Activated CD4-positive, alpha-beta T cell treated with anti-CD3 and anti-CD28 coated beads, Interleukin-10, Interleukin-2, amounts not matched to agents 100 ng/mL and 50 ng/mL, durations not matched to agents 16 hours and 8 hours (primary cell): ENCODE results near the gene KCNQ4.

Source experiments
- DNase-seq: peaks from one replicate; pipeline ENCODE4 v3.0.0-alpha.2; 2020

The KCNQ4 gene

DNA sequence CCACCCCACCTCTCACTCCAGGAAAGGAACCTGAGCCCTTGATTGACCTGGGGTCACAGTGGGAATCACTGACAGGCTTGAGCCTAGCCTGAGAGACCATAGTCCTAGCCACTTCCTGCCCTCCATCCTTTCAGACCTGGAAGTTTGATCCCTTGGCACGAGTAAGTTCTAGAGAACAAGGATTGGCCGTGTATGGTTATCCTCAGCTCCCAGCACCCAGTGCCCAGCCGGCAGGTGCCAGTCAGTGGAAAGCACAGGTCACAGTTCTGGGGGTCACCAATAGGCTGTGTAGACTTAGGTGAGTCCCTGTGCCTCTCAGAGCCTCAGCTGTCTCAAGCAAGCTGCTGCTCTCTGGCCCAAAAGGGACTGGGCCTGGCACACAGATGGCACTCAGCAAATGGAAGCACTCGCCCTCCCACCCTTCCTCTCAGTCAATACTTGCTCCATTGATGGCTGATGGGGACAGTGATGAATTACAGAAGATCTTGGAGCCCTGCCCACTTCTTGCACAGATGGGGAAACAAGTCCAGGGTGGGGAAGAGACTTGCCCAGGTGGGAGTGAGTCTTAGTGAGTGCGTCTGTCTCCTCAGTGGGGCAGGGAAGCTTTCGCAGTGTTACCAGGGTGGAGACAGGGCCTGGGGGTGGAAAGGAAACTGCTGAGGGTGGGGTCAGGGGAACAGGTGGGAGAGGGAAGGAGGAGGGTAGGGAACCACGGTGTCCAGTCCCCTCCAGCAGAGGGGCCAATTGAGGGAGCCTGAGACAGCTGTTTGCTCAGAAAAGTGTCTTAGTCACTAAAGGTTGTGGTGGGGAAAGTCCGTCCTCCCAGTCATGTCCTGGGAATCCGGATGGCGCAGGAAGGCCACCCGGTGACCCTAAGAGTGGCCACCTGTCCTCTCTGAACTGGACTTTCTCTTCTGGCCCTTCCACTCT lies 2.6 kb upstream of the KCNQ4 start:
- no peak for DNase-seq

DNA sequence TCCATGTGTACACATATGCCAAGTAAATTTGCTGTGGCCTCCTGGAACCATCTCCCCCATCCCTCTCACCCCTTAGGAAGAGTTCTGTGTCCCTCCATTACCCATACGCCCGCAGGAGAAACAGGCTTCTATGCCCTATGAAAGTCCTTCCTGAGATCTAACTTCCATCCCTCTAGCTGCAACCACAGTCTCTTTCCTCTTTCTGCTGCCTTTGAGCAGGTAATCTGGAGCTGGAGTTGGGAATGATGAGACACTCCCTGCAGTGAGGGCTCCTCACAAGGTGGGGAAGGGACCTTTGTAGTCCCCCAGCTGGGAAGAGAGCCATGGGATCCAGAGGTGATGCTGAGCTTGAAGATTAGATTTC lies 2.0 kb upstream of the KCNQ4 start:
- DNase-seq, result no peak

DNA sequence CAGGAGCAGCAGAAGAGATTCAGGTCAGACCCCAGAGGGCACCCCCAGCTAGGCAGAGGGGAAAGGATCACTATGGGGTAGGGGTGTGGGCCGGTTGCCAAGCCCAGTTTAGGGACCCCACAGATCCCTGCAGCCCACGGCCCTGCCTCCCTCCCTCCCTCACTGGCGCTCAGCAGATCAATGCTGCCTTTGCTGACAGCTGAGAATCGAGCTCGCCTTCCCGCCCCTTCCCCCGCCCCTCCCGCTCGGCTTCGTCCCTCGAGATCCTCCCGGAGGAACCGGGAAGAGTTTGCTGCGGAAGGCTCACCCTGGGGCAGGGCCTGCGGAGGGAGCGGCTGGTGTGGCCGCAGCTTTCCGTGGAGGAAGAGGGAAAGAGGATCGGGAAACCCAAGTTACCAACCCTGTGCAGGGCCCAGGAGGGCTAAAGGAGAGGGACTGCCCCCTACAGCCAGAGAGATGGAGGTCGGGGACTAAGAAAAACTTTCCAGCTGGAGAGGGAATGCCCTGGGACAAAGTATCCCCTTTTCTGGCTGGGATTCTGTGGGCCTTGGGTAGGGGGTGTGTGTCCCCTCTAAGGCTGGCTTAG lies 1.1 kb upstream of the KCNQ4 start:
- DNase-seq, result no peak

DNA sequence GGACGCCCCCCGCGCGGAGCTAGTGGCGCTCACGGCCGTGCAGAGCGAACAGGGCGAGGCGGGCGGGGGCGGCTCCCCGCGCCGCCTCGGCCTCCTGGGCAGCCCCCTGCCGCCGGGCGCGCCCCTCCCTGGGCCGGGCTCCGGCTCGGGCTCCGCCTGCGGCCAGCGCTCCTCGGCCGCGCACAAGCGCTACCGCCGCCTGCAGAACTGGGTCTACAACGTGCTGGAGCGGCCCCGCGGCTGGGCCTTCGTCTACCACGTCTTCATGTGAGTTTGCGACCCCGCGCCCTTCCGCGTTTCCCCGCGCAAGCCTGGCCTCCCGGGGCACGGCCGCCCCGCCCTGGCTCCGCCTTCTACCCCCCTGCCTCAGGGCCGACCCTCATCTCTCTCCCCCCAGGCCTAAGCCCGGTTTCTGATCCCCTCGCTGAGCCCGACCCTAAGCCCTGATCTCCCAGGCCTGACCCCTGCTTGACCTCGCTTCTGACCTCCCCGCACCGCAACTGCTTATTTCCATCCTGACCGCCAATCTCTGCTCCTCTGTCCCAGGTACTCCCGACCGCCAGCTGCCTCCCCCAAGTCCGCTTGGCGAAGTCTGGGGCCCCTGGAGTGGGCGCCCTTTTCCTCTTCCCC lies 669 bp downstream of the KCNQ4 start:
- no peak for DNase-seq

DNA sequence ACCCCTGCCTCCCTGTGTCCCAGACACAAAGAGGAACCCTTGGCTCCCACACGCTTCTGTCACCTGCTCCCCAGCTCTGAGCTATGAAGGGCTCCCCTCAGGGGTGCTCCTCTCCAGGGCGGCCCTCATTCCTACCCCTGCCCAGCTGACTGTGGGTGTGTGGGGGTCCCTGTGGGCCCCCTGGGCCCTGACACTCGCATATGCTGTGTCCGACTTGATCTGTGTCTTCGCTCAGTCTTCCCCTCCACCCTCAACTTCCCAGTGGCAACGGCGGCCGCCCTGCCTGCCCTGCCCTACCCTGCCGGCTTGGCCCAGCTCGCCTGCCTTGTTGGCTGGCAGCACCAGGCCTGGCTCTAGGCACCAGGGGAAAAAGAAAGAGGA lies 1.2 kb downstream of the KCNQ4 start:
- DNase-seq, result no peak

DNA sequence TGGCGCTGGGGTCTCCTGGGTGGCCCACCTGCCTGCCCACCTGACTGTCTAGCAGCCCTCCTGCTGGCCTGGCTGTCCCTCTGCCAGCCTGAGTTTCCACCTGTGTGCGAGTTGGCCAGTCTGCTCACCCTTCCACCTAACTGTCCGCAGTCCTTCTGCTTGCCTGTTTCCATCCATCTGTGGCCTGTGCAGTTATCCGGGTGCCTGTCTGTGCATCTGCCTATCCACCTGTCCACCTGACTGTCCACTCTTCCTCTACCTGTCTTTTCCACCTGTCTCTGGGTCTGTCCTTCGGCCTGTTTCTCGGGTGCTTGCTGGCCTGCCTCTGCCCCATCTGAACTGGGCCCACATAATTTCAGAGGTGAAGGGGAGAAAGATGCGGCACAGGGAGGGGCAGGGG lies 1.9 kb downstream of the KCNQ4 start:
- DNase-seq, result no peak

DNA sequence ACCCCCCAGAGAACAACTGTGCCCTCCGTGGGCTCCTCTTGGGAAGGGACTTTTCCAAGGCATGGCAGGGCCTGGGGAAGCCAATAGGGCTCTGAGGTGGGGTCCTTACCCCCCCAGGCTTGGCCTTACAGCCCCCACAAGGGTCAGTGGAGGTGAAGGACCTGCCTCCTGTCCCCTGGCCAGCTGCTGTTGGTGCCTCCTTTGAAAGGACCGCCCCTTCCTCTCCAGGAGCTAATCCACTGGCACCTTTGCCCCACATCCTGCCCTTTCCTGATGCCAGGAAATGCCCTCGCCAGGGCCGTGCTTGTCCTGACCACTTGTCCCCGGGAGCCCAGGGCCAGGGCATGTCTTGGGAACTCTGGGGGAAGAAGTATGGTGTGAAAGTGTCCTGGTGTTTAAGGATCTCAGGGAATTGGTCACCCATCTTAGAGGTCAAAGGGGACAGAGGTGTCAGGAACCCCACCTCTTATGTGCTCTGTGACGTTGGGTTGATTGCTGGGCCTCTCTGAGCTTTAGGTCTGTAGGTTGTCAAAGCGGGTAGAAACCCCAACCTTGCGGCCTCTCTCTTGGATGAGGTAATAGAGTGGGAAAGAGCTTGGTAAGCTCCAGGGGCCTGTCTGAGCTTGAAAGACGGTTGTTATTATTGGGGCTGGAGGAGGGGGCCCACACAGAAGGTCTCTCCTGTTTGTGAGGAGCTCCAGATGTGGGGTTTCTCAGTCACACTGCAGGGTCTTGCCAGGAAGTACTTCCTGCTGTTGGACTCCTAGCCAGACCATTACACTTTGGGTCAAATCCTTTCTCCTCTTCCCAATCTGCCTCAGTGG lies 2.8 kb downstream of the KCNQ4 start:
- DNase-seq, result no peak

DNA sequence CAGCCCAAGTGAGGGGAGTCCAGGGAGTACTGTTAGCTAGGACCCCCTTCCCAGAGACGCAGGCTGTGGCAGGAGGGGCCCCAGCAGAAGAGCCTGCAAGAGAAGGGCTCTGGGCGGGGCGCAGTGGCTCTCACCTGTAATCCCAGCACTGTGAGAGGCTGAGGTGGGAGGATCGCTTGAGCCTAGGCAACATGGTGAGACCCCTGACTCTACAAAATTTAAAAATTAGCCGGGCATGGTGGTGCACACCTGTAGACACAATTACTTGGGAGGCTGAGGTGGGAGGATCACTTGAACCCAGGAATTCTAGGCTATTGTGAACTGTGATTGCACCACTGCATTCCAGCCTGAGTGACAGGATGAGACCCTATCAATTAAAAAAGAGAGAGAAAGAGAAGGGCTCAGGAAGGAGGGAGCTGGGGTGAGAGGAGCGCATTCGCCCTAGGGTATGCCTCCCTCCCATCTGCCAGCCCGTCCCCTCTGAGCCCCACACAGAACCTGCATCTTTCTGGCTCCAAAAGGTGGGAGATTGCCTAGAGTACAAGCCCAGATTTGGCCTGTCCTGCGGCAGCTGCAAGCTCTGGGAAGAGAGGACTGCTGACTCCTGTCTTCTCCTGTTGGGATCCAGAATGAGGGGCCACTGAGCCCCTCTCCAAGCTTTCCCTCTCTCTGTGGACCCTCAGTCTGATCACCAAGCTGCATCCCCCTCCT lies 3.6 kb downstream of the KCNQ4 start:
- DNase-seq, result no peak

DNA sequence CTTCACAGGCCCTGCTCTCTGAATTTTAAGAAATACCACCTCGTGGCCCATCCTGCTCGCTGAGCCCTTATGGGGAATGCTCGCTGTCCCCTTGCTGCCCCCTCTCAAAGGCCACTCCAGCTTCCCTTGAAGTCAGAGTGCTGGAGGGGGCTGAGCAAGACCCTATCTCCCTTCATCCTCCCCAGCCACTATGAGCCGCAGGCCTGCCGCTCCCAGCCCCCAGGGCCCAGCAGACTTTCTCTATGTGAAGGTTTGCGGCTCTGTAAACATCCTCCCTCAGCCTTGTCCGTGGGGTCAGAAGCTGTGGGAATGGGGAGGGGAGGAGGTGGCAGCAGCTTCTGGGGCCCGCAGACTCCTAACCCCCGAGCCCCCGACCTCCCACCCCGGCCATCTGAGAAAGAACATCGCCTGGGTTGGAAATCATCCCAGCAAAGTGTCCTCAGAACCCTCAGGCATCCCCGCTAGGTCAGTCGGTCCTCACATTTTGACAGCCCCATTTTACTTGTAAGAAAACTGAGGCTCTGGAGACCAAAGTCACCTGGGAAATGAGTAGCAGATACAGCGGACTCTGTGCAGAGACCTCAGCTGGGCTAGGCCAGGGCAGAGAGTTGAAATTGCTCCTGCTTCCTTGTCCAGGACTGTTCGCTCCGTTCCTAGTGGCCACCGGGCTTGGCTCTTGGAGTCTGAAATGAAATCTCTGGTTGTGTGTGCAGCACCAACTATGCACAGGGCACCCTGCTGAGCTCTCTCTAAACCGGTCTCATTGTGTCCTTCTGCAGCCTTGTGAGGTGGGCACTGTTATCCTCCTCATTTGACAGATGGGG lies 4.4 kb downstream of the KCNQ4 start:
- no peak for DNase-seq

DNA sequence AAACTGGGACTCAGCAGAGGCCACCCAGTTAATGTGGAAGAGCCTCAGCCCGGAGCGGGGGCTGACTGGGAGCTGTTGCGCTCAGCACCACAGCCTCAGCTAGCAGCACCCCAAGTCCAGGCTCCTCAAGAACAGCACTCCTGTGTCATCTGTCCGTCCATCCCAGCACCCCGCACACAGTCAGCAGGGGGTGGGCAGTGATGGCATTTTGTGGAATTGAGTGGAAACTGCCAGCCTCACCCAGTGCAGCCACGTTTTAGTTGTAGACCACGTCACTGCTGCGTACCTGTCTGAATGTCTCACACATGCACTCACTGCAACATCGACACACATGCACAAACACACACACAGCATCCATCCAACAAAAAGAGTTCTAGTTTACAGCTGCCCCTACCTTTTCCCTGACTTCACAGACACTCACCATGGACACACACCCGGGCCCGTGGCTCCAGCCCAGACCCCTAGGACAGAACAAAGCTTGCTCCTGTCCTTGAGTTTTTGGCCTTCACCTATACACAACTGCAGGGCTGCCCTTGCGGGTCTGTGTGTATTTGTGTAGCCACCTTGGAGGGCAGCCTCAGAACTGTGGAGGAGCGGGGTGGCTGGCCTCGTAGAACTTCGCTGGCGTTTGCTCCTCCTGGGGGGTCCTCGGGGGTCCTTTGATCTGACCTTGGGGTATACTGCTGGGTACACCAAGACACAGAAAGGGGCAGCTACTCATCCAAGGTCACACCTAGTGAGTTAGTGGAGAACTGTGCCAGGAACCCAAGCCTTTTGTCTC lies 5.2 kb downstream of the KCNQ4 start:
- no peak for DNase-seq

DNA sequence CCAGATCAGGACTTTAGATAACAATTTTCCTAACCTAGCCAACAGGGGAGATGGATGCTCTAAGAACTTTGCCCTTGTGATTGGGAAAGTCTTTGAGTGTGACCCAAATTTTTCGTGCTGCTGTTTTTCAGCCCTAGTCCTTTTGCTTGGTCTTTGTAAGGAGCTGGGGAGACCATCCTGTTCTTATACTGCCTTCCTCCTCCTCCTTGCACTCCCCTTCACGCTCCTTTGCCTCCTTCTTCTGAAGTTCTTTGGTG lies 5.7 kb downstream of the KCNQ4 start:
- no peak for DNase-seq

DNA sequence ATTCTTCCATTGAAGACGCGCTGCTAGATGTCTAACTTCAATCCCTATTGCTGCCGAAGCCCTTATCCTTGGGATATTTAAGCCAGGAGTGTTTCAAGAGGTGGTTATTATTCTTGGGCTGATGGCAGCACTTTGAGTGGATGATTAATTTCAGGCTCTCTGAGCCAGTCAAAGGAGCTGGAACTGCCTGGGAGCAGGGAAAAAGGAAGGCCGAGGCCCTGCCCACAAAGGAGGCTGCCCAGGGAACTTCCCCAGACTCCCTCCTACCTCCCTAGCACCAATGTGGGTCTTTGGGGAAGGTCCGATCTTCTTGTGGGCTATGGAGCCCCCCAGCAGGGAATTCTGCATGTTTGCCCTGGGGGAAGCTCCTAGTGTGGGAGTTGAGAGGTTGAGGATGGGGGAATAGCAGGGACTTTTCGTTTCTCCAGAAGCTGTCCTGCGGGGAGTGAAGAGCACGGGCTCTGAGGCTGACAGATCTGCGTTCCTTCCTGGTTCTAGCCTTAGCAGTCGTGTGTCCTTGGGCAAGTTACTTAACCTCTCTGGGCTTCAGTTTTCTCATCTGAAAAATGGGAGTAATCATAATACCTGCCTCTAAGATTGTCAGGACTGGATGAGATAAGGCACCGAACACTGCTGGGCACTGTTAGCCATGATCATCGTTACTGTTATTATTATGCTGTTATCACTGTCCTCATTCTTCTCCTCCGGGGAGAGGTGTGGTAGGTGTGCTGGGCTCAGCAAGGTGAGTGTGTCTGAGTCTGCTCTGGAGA lies 6.3 kb downstream of the KCNQ4 start:
- DNase-seq, result no peak

DNA sequence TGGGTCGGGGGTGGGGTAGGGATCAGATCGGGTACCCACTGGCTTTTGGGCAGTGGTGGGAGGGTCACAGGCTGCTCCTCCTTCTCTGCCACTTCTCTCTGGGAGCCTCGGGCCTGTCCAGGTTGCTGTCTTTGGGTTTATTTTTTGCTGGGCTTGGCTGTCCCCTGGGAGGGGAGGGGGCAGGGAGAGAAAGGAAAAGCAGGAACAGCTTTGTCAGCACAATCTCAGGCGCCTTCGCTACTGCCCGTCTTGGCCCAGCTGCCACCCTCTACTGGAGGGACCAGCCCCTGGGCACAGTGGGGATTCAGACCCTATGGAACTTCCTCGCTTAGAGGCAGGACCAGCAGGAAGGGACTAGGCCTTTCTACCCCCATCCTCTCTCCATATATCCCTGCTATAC lies 8.4 kb downstream of the KCNQ4 start:
- no peak for DNase-seq

DNA sequence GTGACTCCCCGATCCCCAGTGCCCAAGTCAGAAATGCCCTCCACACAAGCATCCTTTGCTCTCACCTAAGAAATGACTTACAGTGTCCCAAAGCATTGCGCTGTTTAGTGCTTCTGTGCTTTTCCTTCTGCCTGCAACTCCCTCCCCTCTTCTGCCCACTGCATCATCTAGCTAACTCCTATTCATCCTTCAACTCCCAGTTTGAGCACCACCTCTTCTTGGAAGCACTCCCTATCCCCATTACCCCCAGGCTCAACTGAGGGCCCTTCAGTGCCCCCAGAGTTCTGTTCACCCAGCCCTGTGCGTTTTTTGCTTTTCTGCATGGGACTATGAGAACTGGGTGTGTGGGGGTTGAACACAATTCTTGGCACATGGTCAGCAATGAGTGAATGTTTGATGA lies 10.0 kb downstream of the KCNQ4 start:
- DNase-seq, result no peak

DNA sequence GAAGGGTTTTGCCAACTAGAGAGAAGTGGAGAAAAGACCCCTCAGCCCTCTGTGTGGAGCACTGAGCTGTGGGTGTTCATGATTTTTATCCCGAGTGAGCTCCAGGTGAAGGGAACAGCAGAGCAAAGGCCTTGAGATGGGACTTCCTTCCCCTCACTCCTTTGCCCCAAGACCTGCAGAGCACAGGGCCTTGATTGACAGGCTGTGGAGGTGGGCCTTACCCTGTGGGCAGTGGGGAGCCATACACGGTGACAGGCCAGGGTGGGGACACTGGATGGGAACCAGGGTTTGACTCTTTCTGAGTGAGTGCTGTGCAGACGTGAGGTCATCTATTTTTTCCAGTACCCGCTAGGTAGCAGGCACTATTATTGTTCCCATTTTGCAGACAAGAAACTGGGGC lies 10.5 kb downstream of the KCNQ4 start:
- no peak for DNase-seq

DNA sequence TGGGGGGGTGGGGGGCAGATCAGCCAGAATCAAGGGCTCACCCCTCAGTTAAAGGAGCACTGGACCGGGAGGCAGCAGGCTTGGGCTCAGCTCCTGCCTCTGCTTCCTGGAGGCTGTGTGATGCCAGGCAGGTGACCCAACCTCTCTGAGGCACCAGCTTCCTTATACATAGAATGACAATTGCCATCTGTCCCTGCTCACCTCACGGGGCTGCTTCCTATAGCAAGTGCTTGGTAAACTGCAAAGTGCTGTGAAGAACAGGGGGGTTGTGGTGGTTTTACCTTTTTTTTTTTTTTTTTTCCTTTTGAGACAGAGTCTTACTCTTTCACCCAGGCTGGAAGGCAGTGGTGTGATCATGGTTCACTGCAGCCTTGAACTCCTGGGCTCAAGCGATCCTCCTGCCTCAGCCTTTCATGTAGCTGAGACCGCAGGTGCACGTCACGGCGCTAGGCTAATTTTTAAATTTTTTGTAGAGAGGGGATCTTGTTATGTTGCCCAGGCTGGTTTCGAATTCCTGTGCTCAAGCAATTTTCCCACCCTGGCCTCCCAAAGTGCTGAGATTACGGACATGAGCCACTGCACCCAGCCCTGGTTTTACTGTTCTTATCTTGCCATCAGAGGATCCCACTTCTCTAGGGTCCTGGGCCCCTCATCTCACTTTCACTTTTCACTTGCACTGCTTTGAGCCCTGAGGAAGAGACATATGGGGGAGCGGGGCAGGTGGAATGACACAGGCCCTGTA lies 11.6 kb downstream of the KCNQ4 start:
- DNase-seq, result no peak

DNA sequence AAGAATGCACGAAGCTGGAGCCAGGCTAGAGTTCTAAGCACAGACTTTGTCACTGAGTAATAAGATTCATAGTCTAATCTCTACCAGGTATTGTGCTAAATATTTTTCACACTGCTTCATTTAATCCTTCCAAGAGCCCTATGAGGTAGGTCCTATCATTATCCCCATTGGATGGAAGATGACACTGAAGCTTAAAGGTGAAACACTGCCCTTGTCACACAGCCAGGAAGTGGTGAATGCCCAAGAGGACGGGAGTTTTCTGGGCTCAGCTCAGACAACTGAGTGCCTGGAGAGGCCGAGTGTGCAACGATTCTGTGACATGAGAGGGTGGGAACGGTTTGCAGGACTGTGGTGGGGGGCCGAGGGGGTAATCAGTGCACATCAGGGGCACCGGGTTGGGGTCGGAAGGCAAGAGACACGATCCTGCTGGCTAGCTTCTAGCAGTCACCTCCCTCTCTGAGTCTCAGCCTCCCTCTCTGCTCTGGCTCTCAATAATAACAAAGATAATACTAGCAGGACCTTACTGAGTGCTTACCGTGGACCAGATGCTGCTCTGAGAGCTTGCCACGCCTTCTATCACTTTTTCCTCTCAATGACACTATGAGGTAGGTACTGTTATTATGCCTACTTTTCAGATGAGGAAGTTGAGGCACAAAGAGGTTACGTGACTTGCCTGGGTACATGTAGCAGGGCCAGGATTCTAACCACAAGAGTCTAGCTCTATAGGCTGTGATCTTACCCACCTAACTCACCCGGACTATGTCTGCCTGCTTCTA lies 12.4 kb downstream of the KCNQ4 start:
- DNase-seq, result no peak

DNA sequence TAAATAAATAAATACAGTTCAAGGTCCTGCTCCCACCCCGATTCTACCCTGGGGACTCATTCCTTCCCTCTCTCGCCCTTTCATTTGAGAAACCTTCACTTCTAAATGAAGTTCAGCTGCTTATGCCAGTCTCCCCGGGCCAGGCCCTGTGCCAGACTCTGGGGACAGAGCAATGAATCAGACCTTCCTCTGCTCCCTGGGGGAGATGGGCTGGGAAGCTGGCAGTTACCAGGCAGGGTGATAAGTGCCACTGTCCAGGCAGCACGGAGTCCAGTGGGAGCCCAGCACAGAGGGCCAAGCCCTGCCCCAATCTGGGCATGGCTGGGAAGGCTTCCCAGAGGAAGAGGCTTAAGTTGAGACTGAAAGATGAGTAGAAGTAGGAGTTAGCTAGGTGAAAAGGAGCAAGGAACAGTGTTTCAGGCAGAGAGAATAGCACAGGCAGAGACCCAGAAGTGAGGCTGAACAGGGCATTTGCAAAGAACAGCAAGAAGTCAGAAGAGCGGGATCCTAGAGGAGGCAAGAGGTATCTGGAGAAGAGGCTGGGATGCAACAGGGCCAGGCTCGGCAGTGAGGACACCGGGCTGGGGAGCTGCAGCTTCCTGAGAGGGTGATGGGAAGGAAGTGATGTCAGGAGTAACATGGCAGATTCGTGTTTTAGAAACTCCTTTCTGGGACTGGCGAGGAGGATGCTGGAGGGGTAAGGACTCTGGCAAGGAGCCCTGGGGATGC lies 13.5 kb downstream of the KCNQ4 start:
- no peak for DNase-seq
